ENCODE data around the gene FRMD4A.

Gene FRMD4A

GRCh38 chr10:14340051-14340744, 9.5 kb upstream of the FRMD4A start:
- no peak for DNase-seq

GRCh38 chr10:14336736-14337135, 6.0 kb upstream of the FRMD4A start:
- no peak for DNase-seq

- DNase-seq: no peak
Observed at GRCh38 chr10:14334771-14335170, 4.0 kb upstream of the FRMD4A start.

GRCh38 chr10:14333606-14334005, 2.9 kb upstream of the FRMD4A start:
- no peak for DNase-seq

GRCh38 chr10:14332903-14333302, 2.2 kb upstream of the FRMD4A start:
- no peak for DNase-seq

GRCh38 chr10:14329746-14330173, 964 bp downstream of the FRMD4A start:
- no peak for DNase-seq

- DNase-seq: no peak
Observed at GRCh38 chr10:14328881-14329672, 1.6 kb downstream of the FRMD4A start.

- DNase-seq: no peak
Observed at GRCh38 chr10:14327527-14327926, 3.2 kb downstream of the FRMD4A start.

GRCh38 chr10:14326581-14326980, 4.1 kb downstream of the FRMD4A start:
- DNase-seq: no peak

- DNase-seq: no peak
Observed at GRCh38 chr10:14325325-14325955, 5.3 kb downstream of the FRMD4A start.

- DNase-seq: no peak
Observed at GRCh38 chr10:14322526-14323188, 8.1 kb downstream of the FRMD4A start.

GRCh38 chr10:14318007-14318406, 12.7 kb downstream of the FRMD4A start:
- no peak for DNase-seq

- DNase-seq: no peak
Observed at GRCh38 chr10:14312014-14312413, 18.7 kb downstream of the FRMD4A start.

GRCh38 chr10:14311206-14311957, 19.3 kb downstream of the FRMD4A start:
- no peak for DNase-seq

- no peak for DNase-seq
Observed at GRCh38 chr10:14309593-14309992, 21.1 kb downstream of the FRMD4A start.

GRCh38 chr10:14306190-14306589, 24.5 kb downstream of the FRMD4A start:
- DNase-seq: peak; percentile 8

- DNase-seq: no peak
Observed at GRCh38 chr10:14304046-14304445, 26.7 kb downstream of the FRMD4A start.

GRCh38 chr10:14302035-14302434, 28.7 kb downstream of the FRMD4A start:
- DNase-seq: no peak

- no peak for DNase-seq
Observed at GRCh38 chr10:14299556-14299955, 31.2 kb downstream of the FRMD4A start.

GRCh38 chr10:14296065-14296709, 34.5 kb downstream of the FRMD4A start:
- DNase-seq: no peak

GRCh38 chr10:14294347-14295059, 36.2 kb downstream of the FRMD4A start:
- no peak for DNase-seq
